Upper lobe of left lung (tissue), 4 donors: ENCODE data around the gene FAM168B.

Experiments
- CTCF ChIP-seq, 6 experiments: fragments of 450-650 bp in 4 of 6; fragments of 200-600 bp in 2 of 6; sonication (generic) in 2 of 6; IDR thresholded peaks; one replicate each; pipeline ENCODE4 v1.5.1; 2016 to 2019; ENCODE audit warnings: antibody characterized with exemption in 6 of 6
- POLR2A ChIP-seq, 4 donors: fragments of 450-650 bp; IDR thresholded peaks; one replicate each; pipeline ENCODE4 v1.5.1; 2016 to 2017; ENCODE audit warnings: antibody characterized with exemption in 4 of 4, mild to moderate bottlenecking in 2 of 4

GRCh38 chr2:130998561-130998960 lies 94.7 kb downstream of the FAM168B start:
- TF ChIP-seq CTCF (IDR thresholded peaks at IDR 0.05) (no peak), POLR2A (IDR thresholded peaks at IDR 0.05) (no peak)
